OCI-LY3 (cell line): ENCODE results near the gene ERP27.
A peak's percentile ranks its signal among the peaks of the same experiment; 100 is the strongest.

Experiments used
- H2AFZ ChIP-seq: fragments of 200-600, 300-600 bp; shearing (Covaris generic); 2 replicates; pipeline ENCODE4 v1.6.0; 2014; ENCODE audit warnings: antibody characterized with exemption, low read depth, low read length
- H3K27ac ChIP-seq: fragments of 200-600, 300-600 bp; sonication (generic); 2 replicates; pipeline ENCODE4 v1.5.1; 2014; ENCODE audit warnings: mild to moderate bottlenecking, low read length, moderate library complexity, mixed read lengths
- H3K27me3 ChIP-seq: fragments of 200-600, 300-600 bp; sonication (generic); 2 replicates; pipeline ENCODE4 v1.6.1; 2014; ENCODE audit warnings: low read depth, low read length, mixed read lengths
- H3K36me3 ChIP-seq: fragments of 200-600, 300-600 bp; sonication (generic); replicated peaks from 2 replicates; pipeline ENCODE3; 2014; ENCODE audit warnings: low read depth, low read length, mixed read lengths
- H3K4me1 ChIP-seq: fragments of 300-600, 200-600 bp; sonication (generic); 2 replicates; pipeline ENCODE4 v1.6.1; 2014; ENCODE audit warnings: low read length, mixed read lengths
- H3K4me2 ChIP-seq: fragments of 200-600, 300-600 bp; sonication (generic); 2 replicates; pipeline ENCODE4 v1.6.1; 2014; ENCODE audit warnings: low read length, mixed read lengths
- H3K4me3 ChIP-seq: fragments of 300-600, 200-600 bp; sonication (generic); 2 replicates; pipeline ENCODE4 v1.5.1; 2014; ENCODE audit warnings: antibody characterized with exemption, mild to moderate bottlenecking, low read length, moderate library complexity
- H3K79me2 ChIP-seq: fragments of 300-600, 200-600 bp; shearing (Covaris generic); 2 replicates; pipeline ENCODE4 v1.6.1; 2014; ENCODE audit warnings: mild to moderate bottlenecking, low read length, mixed read lengths
- H3K9ac ChIP-seq: fragments of 300-600, 200-600 bp; shearing (Covaris generic); 2 replicates; pipeline ENCODE4 v1.6.0; 2014; ENCODE audit warnings: mild to moderate bottlenecking, low read length, moderate library complexity
- H3K9me3 ChIP-seq: fragments of 200-600, 300-600 bp; shearing (Covaris generic); 2 replicates; pipeline ENCODE4 v1.6.1; 2014; ENCODE audit warnings: low read length, mixed read lengths; ENCODE audit not compliant: insufficient read depth
- H4K20me1 ChIP-seq: fragments of 200-600, 300-600 bp; sonication (generic); 2 replicates; pipeline ENCODE4 v1.6.1; 2016; ENCODE audit warnings: low read length, mixed read lengths; ENCODE audit not compliant: insufficient read depth
- CTCF ChIP-seq: fragments of 200-600, 300-600 bp; sonication (generic); IDR thresholded peaks from 2 replicates; pipeline ENCODE4 v1.5.1; 2014; ENCODE audit warnings: antibody characterized with exemption, low read length, low read depth
- EZH2phosphoT487 ChIP-seq: fragments of 200-600 bp; shearing (Covaris generic); IDR thresholded peaks from 2 replicates; pipeline ENCODE4 v1.6.1; 2018; ENCODE audit warnings: antibody characterized with exemption, mixed run types, low read depth

The ERP27 gene

GRCh38 chr12:14934511-14934910 is 3.8 kb downstream of the ERP27 start:
- TF ChIP-seq EZH2phosphoT487 (no peak), CTCF (no peak)
- Histone ChIP-seq H3K9ac (no peak overlapping the region), H3K27ac (no peak overlapping the region), H3K4me2 (no peak overlapping the region), H3K27me3 (no peaks in the 10 kb centered on the region), H3K79me2 (no peaks in the 10 kb centered on the region), H3K36me3 (peaks cover 18% of the 10 kb centered on the region), H3K4me3 (no peak overlapping the region), H3K4me1 (peaks cover 4% of the 10 kb centered on the region), H3K9me3 (no peaks in the 10 kb centered on the region), H2AFZ (no peak overlapping the region), H4K20me1 (no peaks in the 10 kb centered on the region)

- H3K79me2 ChIP-seq: no peaks in the 10 kb centered on the region
- H3K9ac ChIP-seq: no peak overlapping the region
- H3K27ac ChIP-seq: no peak overlapping the region
- H3K4me2 ChIP-seq: no peak overlapping the region
- no peaks in the 10 kb centered on the region for H3K9me3 ChIP-seq
- no peaks in the 10 kb centered on the region for H4K20me1 ChIP-seq
- H3K4me3 ChIP-seq: no peak overlapping the region
- H3K36me3 ChIP-seq: peaks cover 15% of the 10 kb centered on the region
- TF ChIP-seq CTCF: no peak
- H3K27me3 ChIP-seq: no peaks in the 10 kb centered on the region
- no peak overlapping the region for H2AFZ ChIP-seq
- H3K4me1 ChIP-seq: peaks cover 12% of the 10 kb centered on the region
These were observed 6.4 kb downstream of the ERP27 start for GRCh38 chr12:14931791-14932560.

- H2AFZ ChIP-seq: no peak overlapping the region
- peaks cover 14% of the 10 kb centered on the region for H3K4me1 ChIP-seq
- H3K4me3 ChIP-seq: no peak overlapping the region
- peaks cover 15% of the 10 kb centered on the region for H3K36me3 ChIP-seq
- TF ChIP-seq CTCF (no peak), EZH2phosphoT487 (no peak)
- no peaks in the 10 kb centered on the region for H3K9me3 ChIP-seq
- H3K27ac ChIP-seq: no peak overlapping the region
- no peak overlapping the region for H3K4me2 ChIP-seq
- H4K20me1 ChIP-seq: no peaks in the 10 kb centered on the region
- H3K27me3 ChIP-seq: no peaks in the 10 kb centered on the region
- no peaks in the 10 kb centered on the region for H3K79me2 ChIP-seq
- no peak overlapping the region for H3K9ac ChIP-seq
These were observed 7.0 kb downstream of the ERP27 start for GRCh38 chr12:14931359-14931758.

GRCh38 chr12:14930299-14930698 is 8.0 kb downstream of the ERP27 start:
- Histone ChIP-seq H3K4me1 (peaks cover 14% of the 10 kb centered on the region), H3K4me2 (no peak overlapping the region), H3K27ac (no peak overlapping the region), H3K36me3 (peaks cover 15% of the 10 kb centered on the region), H3K27me3 (no peaks in the 10 kb centered on the region), H2AFZ (no peak overlapping the region), H3K9ac (no peak overlapping the region), H4K20me1 (no peaks in the 10 kb centered on the region), H3K9me3 (no peaks in the 10 kb centered on the region), H3K4me3 (no peak overlapping the region), H3K79me2 (no peaks in the 10 kb centered on the region)
- 0 out of 2 replicates have a peak, but pooled peaks have one; percentile 7 for TF ChIP-seq CTCF
- TF ChIP-seq EZH2phosphoT487: no peak
